ENCODE data around the gene PPP1R13B.

PPP1R13B gene

GRCh38 chr14:103836976-103837725, 10.2 kb downstream of the PPP1R13B start:
- peak overlapping the region; percentile 18 for H3K9ac ChIP-seq (ENCODE audit: low read depth, low read length)
- no peaks in the 10 kb centered on the region for H3K36me3 ChIP-seq (ENCODE audit: control insufficient read depth, insufficient read depth, low read length)
- H3K9me3 ChIP-seq (ENCODE audit: control insufficient read depth, insufficient read depth, low read length) = no peaks in the 10 kb centered on the region
- H3K27me3 ChIP-seq (ENCODE audit: control insufficient read depth, insufficient read depth, low read length) = no peaks in the 10 kb centered on the region
- no peaks in the 10 kb centered on the region for H3K4me1 ChIP-seq (ENCODE audit: control insufficient read depth, insufficient read depth, low read length)
- no peak overlapping the region for H3K4me3 ChIP-seq (ENCODE audit: low read depth, low read length)

DNA sequence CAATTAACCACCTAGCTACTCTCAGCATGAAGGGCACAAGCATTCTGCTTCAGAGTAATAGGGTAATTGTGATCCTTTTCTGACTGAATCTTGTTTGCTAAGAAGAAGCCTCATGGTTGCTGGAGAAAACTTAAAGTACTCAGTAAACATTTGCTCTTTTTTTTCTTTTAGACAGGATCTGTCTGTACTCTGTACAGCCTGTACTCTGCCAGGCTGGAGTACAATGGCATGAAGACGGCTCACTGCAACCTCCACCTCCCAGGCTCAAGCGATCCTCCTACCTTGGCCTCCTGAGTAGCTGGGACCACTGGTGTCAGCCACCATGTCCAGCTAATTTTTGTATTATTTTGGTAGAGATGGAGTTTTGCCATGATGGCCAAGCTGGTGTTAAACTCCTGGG, 12.4 kb downstream of the PPP1R13B start:
- no peaks in the 10 kb centered on the region for H3K4me1 ChIP-seq (ENCODE audit: control insufficient read depth, insufficient read depth, low read length)
- H3K27me3 ChIP-seq (ENCODE audit: control insufficient read depth, insufficient read depth, low read length) = no peaks in the 10 kb centered on the region
- no peaks in the 10 kb centered on the region for H3K36me3 ChIP-seq (ENCODE audit: control insufficient read depth, insufficient read depth, low read length)
- H3K4me3 ChIP-seq (ENCODE audit: low read depth, low read length) = no peak overlapping the region
- no peak overlapping the region for H3K9ac ChIP-seq (ENCODE audit: low read depth, low read length)
- no peaks in the 10 kb centered on the region for H3K9me3 ChIP-seq (ENCODE audit: control insufficient read depth, insufficient read depth, low read length)

DNA sequence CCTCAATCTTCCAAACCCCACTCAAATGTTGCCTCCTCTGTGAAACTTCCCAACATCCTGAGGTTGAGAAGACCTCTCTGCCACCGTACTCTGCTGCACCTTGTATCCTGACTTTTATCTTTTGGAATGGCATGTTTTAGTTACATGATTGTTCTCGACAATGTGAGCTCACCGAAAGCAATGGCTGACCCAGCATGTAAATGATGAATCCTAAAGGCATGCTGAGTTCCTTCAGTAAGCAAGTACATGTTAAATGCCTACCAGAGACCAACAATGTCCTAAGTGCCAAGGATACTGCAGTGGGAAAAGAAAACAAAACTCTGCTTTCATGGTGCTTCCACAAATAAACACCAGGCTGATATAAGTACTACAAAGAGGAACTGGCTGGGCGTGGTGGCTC, 13.7 kb downstream of the PPP1R13B start:
- Histone ChIP-seq H3K4me1 (ENCODE audit: control insufficient read depth, insufficient read depth, low read length) (no peaks in the 10 kb centered on the region), H3K27me3 (ENCODE audit: control insufficient read depth, insufficient read depth, low read length) (no peaks in the 10 kb centered on the region), H3K9me3 (ENCODE audit: control insufficient read depth, insufficient read depth, low read length) (no peaks in the 10 kb centered on the region), H3K4me3 (ENCODE audit: low read depth, low read length) (no peak overlapping the region), H3K9ac (ENCODE audit: low read depth, low read length) (no peak overlapping the region), H3K36me3 (ENCODE audit: control insufficient read depth, insufficient read depth, low read length) (no peaks in the 10 kb centered on the region)

DNA sequence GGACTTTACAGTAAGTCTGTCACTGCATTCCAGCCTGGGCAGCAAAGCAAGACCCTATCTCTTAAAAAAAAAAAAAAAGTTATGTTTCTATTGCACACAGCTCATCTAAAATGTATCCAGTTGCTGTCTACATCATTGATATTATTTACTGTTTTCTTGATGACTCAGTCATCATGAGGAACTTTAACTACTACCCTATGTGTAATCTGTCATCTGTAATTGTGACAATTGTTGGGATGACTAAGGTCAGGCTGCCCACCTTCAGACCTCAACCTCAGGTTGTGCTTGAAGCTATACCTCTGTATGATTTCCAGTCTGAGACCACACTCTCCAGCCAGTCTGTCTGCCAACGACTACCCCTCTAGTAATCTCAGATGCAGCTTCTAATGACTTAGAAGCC, 15.3 kb downstream of the PPP1R13B start:
- no peaks in the 10 kb centered on the region for H3K9me3 ChIP-seq (ENCODE audit: control insufficient read depth, insufficient read depth, low read length)
- no peaks in the 10 kb centered on the region for H3K36me3 ChIP-seq (ENCODE audit: control insufficient read depth, insufficient read depth, low read length)
- H3K27me3 ChIP-seq (ENCODE audit: control insufficient read depth, insufficient read depth, low read length) = no peaks in the 10 kb centered on the region
- H3K4me3 ChIP-seq (ENCODE audit: low read depth, low read length) = no peak overlapping the region
- H3K9ac ChIP-seq (ENCODE audit: low read depth, low read length) = no peak overlapping the region
- H3K4me1 ChIP-seq (ENCODE audit: control insufficient read depth, insufficient read depth, low read length) = no peaks in the 10 kb centered on the region

DNA sequence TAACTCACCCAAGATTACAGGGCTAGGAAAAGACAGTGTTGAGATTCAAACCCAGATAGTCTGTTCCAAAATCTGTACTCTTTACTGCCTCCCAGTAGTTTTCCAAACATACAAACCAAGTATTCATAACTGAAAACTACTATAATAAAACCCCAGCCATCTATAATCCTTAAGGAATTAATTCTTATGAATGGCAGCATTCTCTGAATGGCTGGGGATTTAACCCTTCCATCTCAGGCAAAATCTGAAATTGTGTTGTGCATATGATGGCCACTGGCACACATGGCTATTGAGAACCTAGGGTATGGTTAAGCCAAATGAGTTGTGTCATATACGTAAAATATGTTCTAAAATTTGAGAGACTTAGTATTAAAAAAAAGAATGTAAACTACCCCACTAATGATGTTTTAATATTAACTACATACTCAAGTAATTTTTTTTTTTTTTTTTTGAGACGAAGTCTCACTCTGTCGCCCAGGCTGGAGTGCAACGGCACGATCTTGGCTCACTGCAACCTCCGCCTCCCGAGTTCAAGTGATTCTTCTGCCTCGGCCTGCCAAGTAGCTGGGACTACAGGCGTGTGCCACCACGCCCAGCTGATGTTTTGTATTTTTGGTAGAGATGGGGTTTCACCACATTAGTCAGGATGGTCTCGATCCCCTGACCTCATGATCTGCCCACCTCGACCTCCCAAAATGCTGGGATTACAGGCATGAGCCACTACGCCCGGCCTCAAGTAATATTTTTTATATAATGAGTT, 16.7 kb downstream of the PPP1R13B start:
- no peaks in the 10 kb centered on the region for H3K27me3 ChIP-seq (ENCODE audit: control insufficient read depth, insufficient read depth, low read length)
- no peak overlapping the region for H3K9ac ChIP-seq (ENCODE audit: low read depth, low read length)
- H3K4me1 ChIP-seq (ENCODE audit: control insufficient read depth, insufficient read depth, low read length) = no peaks in the 10 kb centered on the region
- H3K4me3 ChIP-seq (ENCODE audit: low read depth, low read length) = no peak overlapping the region
- no peaks in the 10 kb centered on the region for H3K36me3 ChIP-seq (ENCODE audit: control insufficient read depth, insufficient read depth, low read length)
- no peaks in the 10 kb centered on the region for H3K9me3 ChIP-seq (ENCODE audit: control insufficient read depth, insufficient read depth, low read length)

DNA sequence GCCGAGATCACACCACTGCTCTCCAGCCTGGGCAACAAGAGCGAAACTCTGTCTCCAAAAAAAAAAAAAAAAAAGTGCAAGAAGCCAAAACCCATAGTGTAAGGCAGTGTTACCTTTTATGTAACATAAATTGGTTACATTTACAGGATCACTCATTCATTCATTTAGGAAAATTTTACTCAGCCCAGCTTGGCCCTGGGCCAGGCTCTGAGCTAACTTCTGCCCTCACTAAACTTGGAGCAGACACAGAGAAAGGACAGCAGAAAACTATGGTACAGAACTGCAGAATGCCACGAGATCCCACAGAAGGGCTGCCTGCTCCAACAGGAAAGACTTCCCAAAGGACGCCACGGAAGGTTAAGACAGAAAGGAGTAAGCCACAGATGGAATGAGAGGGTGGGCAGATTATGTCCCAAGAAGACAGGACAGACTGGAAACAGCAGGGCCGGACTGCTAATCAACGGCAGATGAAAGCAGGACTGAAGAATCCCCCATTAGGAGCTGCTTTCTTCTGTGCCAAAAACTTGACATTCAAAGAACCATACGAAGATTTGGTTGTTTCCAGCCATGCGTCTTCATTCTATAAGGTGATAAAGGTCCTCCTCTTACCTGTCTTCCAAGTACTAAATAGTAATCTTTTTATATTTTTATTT, 18.9 kb downstream of the PPP1R13B start:
- no peaks in the 10 kb centered on the region for H3K4me1 ChIP-seq (ENCODE audit: control insufficient read depth, insufficient read depth, low read length)
- H3K4me3 ChIP-seq (ENCODE audit: low read depth, low read length) = no peak overlapping the region
- no peak overlapping the region for H3K9ac ChIP-seq (ENCODE audit: low read depth, low read length)
- H3K27me3 ChIP-seq (ENCODE audit: control insufficient read depth, insufficient read depth, low read length) = no peaks in the 10 kb centered on the region
- H3K36me3 ChIP-seq (ENCODE audit: control insufficient read depth, insufficient read depth, low read length) = no peaks in the 10 kb centered on the region
- no peaks in the 10 kb centered on the region for H3K9me3 ChIP-seq (ENCODE audit: control insufficient read depth, insufficient read depth, low read length)

GRCh38 chr14:103825101-103825500, 22.3 kb downstream of the PPP1R13B start:
- no peak overlapping the region for H3K4me3 ChIP-seq (ENCODE audit: low read depth, low read length)
- H3K36me3 ChIP-seq (ENCODE audit: control insufficient read depth, insufficient read depth, low read length) = no peaks in the 10 kb centered on the region
- H3K4me1 ChIP-seq (ENCODE audit: control insufficient read depth, insufficient read depth, low read length) = peaks cover 2% of the 10 kb centered on the region
- H3K27me3 ChIP-seq (ENCODE audit: control insufficient read depth, insufficient read depth, low read length) = no peaks in the 10 kb centered on the region
- H3K9ac ChIP-seq (ENCODE audit: low read depth, low read length) = no peak overlapping the region
- no peaks in the 10 kb centered on the region for H3K9me3 ChIP-seq (ENCODE audit: control insufficient read depth, insufficient read depth, low read length)

- Histone ChIP-seq H3K4me1 (ENCODE audit: control insufficient read depth, insufficient read depth, low read length) (peaks cover 10% of the 10 kb centered on the region), H3K27me3 (ENCODE audit: control insufficient read depth, insufficient read depth, low read length) (no peaks in the 10 kb centered on the region), H3K9me3 (ENCODE audit: control insufficient read depth, insufficient read depth, low read length) (no peaks in the 10 kb centered on the region), H3K4me3 (ENCODE audit: low read depth, low read length) (no peak overlapping the region), H3K36me3 (ENCODE audit: control insufficient read depth, insufficient read depth, low read length) (no peaks in the 10 kb centered on the region), H3K9ac (ENCODE audit: low read depth, low read length) (no peak overlapping the region)
Measured at GRCh38 chr14:103820908-103821307, 26.5 kb downstream of the PPP1R13B start.

DNA sequence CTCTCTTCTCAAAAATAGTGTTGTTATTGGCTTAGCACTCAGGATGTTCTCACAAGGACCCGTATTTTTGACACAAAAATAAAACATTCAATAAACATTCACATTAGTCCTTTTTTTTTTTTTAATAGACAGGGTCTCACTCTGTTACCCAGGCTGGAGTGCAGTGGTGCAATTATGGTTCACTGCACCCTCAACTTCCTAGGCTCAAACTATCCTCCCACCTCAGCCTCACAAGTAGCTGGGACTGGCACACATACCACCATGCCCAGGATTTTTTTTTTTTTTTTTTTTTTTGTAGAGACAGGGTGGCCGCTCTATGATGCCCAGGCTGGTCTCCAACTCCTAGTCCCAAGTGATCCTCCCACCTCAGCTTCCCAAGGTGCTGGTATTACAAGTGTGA, 27.0 kb downstream of the PPP1R13B start:
- Histone ChIP-seq H3K4me3 (ENCODE audit: low read depth, low read length) (peak overlapping the region; percentile 23), H3K9me3 (ENCODE audit: control insufficient read depth, insufficient read depth, low read length) (no peaks in the 10 kb centered on the region), H3K9ac (ENCODE audit: low read depth, low read length) (no peak overlapping the region), H3K4me1 (ENCODE audit: control insufficient read depth, insufficient read depth, low read length) (peaks cover 10% of the 10 kb centered on the region), H3K27me3 (ENCODE audit: control insufficient read depth, insufficient read depth, low read length) (no peaks in the 10 kb centered on the region), H3K36me3 (ENCODE audit: control insufficient read depth, insufficient read depth, low read length) (no peaks in the 10 kb centered on the region)

DNA sequence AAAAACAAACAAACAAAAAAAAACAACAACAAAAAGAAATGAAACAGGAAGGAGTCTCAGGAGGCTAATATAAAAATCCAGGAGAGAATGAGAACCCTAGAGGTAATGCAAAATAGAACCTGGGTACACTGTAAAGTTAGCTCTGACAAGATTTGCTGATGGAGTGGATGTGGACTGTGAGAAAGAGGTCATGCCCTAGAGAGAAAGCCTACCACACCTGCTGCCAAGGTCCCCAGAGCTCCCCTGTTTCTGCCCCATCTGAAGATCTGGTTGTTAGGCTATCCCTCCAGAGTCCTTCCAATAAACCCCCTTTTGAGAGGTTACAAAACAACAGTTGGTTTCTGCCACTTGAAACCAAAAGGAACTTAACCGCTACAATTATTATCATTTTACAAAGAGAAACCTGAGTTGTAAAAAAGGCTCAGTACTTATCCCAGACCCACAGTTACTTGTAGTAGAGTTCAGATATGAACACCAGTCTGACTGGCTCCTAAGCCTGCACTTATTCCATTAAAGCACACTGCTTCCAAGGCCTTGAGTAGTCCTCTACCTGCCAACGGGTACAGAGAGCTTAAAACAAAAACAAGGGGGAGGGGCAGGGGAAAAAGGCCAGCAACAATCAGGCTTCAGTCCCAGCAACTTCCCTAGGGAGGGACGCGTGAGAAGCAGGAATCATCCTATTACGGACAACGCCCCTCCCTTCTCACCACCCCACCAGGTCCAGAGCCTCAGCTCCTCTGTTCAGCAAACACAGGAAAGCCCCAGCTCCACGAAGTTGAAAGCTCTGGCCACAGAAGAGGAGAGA, 27.7 kb downstream of the PPP1R13B start:
- Histone ChIP-seq H3K9me3 (ENCODE audit: control insufficient read depth, insufficient read depth, low read length) (no peaks in the 10 kb centered on the region), H3K4me1 (ENCODE audit: control insufficient read depth, insufficient read depth, low read length) (peaks cover 10% of the 10 kb centered on the region), H3K27me3 (ENCODE audit: control insufficient read depth, insufficient read depth, low read length) (no peaks in the 10 kb centered on the region), H3K4me3 (ENCODE audit: low read depth, low read length) (peak overlapping the region; percentile 23), H3K36me3 (ENCODE audit: control insufficient read depth, insufficient read depth, low read length) (no peaks in the 10 kb centered on the region), H3K9ac (ENCODE audit: low read depth, low read length) (no peak overlapping the region)

GRCh38 chr14:103818870-103819269, 28.5 kb downstream of the PPP1R13B start:
- Histone ChIP-seq H3K4me1 (ENCODE audit: control insufficient read depth, insufficient read depth, low read length) (peaks cover 10% of the 10 kb centered on the region), H3K9me3 (ENCODE audit: control insufficient read depth, insufficient read depth, low read length) (no peaks in the 10 kb centered on the region), H3K9ac (ENCODE audit: low read depth, low read length) (no peak overlapping the region), H3K36me3 (ENCODE audit: control insufficient read depth, insufficient read depth, low read length) (no peaks in the 10 kb centered on the region), H3K4me3 (ENCODE audit: low read depth, low read length) (no peak overlapping the region), H3K27me3 (ENCODE audit: control insufficient read depth, insufficient read depth, low read length) (no peaks in the 10 kb centered on the region)

Data from iPS-15b (cell line).